ENCODE data around the gene CLCNKB.
A peak's percentile ranks its signal among the peaks of the same experiment; 100 is the strongest.
"Not testable (repeated sequence)": the region's sequence is repeated elsewhere in the genome, so short reads cannot be mapped to it uniquely, and the experiment has no call there.

CLCNKB gene

DNA sequence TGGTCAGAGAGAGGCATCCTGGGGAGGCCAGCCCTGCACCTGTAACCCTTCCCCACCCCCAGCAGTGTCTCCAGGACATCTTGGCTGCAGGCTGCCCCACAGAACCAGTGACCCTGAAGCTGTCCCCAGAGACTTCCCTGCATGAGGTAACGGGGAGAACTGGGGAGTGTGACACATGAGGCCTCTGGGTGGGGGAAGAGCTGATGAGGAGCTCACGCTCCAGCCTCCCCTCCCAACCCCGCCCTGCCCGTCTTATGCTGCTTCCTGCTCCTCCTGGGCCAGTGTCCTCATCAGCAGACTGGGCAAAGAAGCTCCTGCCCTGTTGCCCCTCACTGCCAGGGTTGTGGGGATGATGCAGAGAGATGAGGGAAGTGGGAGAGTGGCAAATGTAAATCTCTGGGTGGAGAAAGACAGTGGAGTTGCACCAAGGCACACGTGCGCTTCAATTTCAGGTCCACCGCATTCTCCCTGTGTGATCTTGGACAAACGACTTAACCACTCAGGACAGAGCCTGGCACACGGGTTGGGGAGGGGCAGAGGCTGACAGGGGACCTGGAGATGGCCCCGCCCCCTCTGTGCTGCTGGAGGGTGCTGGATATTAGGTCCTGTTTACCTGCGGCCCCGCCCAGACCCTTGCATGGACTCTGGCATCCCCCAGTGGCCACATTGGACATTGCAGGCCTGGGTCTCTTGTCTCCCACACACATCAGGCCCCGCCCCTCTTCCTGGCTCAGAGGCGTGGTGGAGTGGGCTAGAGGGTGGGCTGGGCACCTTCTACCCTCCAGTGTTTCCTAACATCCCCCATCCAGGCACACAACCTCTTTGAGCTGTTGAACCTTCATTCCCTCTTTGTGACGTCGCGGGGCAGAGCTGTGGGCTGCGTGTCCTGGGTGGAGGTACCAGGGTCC lies 12.3 kb downstream of the CLCNKB start:
- DNase-seq (ENCODE audit: low read depth in 2 of 2, low spot score in 1 of 2) = peak; percentile 53 to 73

DNA sequence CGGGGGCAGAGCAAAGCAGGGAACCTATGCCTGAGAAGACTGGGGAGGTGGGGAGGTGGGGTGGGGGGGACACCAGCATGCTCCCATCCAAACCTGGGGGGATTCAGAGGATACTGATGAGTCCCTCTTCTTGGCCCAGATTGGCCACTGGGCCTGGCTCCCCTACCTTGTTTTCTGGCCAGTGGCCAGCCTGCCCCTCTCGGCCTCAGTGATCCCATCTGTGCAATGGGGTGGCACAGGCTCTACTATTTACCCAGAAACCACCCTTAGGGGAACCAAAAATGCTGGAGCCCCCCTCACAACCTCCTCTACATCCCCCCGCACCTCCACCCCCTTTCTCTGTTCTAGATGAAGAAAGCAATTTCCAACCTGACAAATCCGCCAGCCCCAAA lies 12.9 kb downstream of the CLCNKB start:
- DNase-seq (ENCODE audit: low read depth in 2 of 2, low spot score in 1 of 2) = not testable (repeated sequence)

DNA sequence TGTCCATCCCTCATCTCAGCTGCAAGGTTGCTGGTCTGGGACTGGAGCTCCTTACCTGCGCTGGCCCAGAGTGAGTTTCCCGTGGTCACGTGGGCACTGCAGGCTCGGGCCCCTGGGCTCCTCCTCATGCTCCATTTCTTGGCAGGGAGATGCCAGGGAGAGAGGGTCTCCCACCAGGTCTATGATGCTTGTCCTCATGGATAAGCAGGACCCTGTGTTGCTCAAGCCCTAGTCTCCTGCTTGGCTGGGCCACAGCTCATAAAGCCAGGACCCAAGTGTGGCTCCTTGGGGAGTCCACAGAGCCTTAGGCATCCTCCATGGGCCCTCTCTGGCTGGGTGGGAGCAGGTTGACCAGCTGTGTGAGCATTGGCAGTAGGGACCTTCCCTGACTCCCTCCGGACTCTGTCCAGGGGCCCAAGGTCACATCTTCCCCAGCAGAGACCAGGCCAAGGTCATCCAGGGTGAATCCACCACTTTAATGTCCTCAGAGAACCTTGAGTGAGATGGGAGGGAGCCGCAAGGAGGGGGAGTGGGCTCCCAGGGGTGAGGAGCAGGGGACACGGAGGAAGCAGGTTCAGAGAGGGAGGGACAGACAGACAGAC lies 13.8 kb downstream of the CLCNKB start:
- not testable (repeated sequence) for DNase-seq (ENCODE audit: low read depth in 2 of 2, low spot score in 1 of 2)

DNA sequence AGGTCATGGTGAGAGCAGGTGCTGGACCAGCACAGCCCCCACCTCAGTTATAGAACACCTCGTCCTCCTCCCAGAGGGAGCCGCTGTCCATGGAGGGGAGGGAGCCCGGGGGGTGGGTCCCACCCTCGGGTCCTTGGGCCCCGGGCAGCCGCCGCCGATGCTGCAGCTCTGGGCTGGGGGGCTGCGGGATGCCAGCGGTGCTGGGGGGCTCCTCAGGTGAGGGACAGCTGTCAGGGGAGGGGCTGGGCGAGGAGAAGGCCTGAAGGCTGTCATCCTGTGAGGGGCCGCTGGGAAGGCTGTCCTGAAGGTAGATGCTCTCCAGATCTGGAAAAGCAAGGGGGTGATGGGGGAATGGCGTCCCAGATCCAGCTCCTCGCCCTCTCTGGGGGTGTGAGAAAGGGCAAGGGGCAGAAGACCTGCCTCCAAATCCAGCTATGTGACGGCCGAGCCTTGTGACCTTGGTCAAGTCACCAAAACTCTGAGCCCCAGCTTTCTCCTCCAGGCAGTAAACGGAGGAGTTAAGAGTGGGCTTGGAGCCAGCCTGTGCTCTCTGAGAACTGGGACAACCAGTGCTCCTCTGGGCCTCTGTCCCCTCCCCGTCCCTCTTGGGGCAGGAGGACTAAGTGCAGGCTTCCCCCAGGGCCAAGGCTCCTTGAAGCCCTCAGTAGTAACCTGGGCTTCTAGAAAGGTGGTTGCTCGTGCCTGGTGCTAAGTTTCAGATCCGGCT lies 15.0 kb downstream of the CLCNKB start:
- not testable (repeated sequence) for DNase-seq (ENCODE audit: low read depth in 2 of 2, low spot score in 1 of 2)

DNA sequence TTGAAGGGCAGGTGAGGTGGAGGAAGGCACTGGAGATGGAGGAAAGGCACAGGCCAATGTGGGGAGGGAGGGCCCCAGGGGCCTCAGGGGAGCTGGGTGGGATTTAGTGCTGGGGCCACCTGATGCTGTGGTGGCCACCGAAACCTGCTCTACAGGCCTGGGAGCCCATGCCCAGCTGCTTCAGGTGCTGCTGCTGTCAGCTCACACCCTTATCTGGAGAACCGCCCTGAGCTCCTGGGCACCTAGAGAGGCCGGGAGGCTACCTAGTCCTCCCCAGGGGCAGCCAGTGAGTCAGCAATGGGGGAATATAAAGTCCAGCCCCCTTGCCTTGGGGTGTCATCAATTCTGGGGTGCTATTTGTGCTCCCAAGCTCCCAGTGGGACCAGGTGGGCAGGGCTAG lies 17.7 kb downstream of the CLCNKB start:
- no peak for DNase-seq (ENCODE audit: low read depth in 2 of 2, low spot score in 1 of 2)

DNA sequence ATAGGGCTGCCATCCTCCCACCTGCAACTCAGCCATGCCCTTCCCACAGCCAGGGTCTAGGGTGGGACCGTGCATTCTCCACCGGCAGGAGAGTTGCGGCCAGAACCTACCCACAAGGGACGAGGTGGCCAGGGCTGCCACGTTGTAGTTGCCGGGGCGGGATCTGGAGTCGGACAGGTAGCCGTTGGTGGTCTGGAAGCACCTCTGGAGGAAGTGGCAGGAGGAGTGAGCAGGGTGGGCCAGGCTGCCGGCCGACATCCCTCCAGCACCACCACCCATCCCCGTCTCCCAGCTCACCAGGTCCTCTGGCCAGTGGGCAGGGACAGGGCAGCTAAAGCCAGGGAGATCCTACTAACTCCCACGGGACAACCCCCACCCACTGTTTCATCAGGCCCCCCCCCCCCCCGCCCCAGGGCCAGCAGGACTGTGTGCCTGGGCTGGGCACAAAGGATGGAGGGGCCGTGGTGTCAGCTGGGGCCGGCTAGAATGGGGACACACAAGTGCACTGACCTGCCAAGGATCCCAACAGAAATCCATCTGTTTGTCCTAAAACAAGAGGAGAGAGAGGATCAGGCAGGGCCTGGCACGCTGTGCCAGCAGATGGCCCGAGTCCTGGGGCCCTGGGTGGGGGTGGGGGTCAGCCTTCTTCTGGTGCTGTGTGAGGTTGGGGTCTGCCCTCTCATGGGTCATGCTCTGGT lies 18.6 kb downstream of the CLCNKB start:
- not testable (repeated sequence) for DNase-seq (ENCODE audit: low read depth in 2 of 2, low spot score in 1 of 2)

DNA sequence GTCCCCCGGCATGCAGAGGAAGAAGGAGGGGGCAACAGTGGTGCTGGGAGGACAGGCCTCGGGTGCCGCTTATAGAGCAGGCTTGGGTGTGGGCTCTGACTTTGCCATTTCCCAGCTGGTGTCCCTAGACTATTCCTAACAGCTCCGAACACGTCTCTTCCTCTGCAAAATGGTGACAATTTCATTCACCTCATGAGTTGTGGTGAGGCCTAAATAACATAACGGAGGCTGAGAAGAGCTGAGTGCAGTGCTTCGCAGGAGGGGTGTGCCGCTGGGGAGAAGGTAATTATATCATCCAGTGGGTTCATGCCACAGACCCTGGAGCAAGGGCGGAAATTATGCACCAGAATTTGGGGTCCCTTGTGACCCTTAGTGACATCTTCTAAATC lies 19.1 kb downstream of the CLCNKB start:
- not testable (repeated sequence) for DNase-seq (ENCODE audit: low read depth in 2 of 2, low spot score in 1 of 2)

DNA sequence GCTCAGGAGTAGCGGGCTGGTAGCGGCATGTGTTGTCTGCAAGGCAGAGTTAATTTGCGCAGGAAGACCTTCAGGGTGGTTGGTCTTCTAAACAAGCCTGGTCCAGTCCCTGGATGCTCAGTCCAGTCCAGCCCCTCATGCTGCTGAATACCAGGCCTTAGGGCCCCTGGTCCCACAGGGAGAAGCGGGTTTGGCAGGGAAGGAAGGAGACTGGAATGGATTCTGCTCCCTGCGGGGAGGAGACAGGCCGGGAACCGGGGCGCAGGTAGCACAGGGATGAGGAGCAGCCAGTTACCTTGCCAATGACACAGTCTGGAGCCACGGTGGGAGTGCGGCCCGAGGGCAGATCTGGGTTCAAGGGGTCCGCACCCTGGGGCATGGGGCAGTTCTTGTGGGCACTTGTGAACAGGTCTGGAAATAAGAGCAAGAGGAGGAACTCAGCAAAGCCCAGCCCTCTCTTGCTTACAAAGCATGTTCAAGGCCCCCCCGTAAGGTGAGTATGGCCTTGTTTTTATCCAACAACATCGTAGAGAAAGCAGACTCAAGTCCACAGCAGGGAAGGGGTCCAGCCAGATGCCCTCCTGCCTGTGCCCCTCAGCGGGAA lies 19.7 kb downstream of the CLCNKB start:
- no peak for DNase-seq (ENCODE audit: low read depth in 2 of 2, low spot score in 1 of 2)

DNA sequence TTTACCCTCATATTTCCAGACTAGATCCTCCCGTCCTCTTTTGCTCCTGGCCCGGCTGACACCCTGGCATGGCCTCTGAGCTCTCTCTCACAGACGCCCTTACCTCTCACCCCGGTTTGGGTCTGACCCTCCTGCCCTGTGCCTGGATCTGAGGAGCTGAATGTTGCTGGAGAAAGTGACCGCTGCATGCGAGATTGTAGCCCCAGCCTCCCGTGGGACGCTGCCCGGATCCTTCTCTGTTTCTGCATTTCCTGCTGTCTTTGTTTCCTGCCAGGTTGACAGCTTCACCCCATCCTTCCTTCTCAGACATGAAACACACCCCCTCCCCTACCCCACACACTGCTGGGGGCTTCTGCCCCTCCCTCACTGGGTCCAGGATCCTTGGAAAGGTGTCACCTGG lies 20.3 kb downstream of the CLCNKB start:
- DNase-seq (ENCODE audit: low read depth in 2 of 2, low spot score in 1 of 2) = no peak

DNA sequence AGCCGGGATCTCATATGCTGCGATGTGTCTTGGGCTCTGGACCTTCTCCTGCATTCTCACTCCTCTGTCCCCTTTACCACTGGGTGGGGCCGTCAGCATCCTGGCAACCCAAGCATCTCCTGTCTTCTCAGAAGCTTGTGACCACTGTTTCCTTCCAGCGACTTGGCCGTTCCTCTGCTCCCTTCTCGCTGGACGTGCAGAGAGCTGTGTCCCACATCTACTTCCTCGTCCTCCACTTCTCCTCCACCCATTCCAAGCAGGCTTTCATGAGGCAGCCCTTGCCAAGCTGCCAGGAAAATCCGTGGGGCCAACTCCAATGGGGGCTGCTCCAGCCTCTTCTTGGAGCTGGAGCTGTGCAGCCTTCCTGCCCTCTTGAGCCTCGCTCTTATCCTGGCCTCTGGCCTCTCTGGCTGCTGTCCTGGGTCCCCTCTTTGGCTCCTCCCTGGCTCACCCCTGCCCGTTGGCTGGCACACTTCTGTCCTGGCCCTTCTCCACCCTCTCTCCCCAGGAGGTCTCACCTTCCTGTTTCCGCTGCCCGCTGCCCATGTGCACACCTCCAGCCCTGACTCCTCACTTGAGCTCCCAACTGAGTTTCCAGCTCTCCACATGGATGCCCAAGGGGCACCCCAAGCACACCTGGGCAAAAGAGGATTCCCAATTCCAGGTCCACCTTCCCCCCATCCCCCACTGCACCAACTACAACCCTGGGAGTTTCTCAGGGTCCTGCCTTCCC lies 21.1 kb downstream of the CLCNKB start:
- no peak for DNase-seq (ENCODE audit: low read depth in 2 of 2, low spot score in 1 of 2)

DNA sequence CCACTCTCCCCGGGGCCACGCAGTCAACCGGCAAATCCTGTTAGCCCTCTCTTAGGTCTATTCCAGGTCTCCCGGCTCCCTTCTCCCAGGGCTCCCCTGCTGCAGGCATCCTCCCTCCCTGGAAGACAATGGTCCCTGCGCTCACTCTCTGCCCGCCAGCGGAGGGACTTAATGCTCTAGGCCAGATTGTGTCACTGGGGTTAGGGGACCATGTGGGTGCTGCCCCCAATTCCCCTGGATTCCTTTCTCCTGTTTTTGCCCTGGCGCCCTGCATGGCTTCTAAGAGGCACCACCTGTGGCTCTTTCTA lies 21.6 kb downstream of the CLCNKB start:
- no peak for DNase-seq (ENCODE audit: low read depth in 2 of 2, low spot score in 1 of 2)

DNA sequence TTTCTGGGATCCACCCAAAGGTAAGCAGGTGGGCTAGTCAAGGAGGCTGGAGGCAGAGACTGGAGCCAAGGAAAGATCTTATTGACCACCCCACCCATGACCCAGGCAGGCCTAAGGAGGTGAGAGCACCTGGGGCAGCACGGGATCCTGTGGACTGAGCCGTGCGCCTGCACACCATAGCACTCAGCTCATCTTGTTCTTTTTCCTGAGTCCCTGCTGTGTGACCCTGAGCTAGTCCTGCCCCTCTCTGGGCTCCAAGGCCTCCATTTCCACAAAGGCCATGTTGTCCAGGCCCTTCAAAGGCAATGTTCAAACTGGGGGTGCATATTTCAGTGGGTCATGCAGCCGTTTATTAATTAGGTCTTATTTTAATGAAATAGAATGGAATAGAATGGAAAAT lies 22.7 kb downstream of the CLCNKB start:
- DNase-seq (ENCODE audit: low read depth in 2 of 2, low spot score in 1 of 2) = no peak

DNA sequence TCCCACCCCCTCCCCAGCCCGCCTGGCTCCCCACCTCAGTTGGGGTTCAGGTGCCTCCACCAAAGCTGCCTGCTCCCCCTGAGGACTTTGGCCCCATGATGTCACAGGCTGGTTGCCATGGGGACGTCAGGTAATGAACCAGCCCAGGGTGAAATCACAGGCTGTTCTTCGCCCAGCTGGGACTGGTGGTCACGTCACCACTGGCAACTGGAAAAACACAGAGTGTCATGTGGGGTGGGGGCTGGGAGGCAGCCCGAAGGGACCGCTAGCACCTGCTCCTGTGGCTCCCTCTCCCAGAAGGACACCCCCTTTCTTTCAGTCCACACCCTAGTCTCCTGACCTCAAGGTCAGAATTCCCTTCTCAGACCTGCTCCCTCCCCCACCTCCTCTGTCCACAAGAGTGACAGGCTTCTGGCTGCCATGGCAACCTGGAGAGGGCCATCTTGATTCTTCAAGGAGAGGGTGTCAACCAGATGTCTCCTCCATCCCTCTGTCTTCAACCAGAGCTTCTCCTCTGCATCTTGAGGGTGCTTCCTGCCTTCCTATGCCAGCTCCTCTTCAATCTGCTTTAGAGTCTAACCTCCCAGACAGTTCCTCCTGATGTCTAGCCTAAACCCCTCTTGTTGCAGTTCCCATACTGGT lies 23.7 kb downstream of the CLCNKB start:
- no peak for DNase-seq (ENCODE audit: low read depth in 2 of 2, low spot score in 1 of 2)

DNA sequence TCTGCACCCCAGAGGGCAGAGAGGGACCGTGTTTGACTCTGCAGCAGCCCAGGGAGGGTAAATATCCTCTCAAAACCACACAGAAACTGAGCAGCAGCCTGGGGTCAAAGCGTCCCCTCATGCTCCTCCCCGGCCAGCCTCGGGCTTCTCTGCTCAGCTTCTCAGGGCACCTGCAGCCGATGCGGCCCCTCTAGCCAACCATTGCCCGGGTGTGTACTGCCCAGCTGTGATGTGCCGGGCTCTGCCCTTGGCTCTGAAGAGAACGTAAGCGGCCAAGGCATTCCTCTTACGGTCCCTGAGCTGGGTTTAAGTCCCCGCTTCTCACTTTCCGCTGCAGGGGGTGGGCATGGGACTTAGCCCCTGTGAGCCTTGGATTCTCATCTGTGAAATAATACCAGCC lies 24.4 kb downstream of the CLCNKB start:
- DNase-seq (ENCODE audit: low read depth in 2 of 2, low spot score in 1 of 2) = no peak

DNA sequence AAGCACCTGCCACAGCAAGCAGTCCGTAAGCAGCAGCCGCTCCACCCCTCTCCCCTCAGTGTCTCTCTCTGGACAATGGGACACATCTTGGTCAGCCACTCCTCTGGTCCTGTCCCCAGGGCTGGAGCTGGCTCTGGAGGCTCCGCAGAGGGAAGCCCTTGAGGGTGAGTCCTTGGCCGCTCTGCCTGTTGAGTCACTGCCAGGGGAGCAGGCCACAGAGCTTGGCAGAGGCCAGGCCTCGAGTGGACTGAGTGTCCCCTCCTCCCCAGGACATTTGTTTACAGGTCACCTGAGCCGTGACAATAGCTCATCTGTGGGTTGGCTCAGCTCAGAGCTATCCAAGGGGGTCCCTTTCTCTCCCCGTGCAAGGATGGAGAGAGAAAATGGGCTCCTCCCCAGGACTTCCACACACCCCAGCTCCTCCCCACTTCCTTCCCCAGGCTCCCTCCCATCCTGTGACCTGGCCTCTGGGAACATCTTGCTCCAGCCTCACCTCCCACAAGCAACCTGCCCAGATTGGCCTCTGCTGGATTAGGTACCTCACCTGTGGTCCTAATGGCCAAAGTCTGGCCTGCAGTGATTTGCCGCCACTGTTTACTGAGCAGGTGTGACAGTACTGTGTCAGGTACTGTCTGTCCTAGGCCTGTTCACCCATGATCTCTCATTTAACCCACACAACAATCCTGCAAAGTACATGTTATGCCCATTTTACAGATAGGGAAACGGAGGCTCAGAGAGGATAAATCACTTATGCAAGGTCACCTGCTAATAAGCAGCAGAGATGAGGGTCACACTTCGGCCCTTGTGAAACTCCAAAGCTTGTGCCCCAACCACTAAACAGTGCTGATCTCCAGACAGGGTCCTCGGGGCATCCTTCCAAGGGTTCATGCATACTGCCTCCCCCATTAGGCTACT lies 25.0 kb downstream of the CLCNKB start:
- no peak for DNase-seq (ENCODE audit: low read depth in 2 of 2, low spot score in 1 of 2)

DNA sequence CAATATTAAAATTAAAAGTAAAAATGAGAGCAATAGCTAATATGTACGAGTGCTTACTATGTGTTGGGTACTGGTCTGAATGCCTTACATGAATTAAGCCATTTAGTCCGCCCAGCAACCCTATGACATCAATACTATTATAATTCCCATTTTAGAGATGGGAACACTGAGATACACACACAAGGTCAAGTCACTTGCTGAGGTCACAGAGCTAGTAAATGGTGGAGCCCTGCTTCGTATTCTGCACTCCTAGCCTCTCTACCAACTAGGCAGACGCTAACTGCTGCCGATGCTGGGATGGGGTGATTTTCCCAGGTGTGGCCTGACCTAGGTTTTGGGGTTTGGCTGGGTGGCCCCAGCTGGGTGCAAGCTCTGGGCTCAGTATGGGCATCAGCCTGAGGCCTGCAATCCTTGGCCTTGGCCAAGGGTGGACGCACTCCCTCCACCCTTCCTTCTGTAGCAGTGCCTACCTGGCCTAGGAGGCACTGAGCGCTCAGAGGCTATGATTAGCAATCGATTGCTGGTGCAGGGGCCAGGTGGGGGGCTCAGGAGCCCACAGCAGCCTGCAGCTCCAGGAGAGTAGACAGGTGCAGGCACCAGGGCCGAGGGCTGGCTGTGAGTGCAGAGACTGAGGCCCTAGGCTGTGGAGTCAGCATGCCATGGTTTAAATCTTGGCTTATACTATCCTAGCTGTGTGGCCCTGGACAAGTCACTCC lies 27.2 kb downstream of the CLCNKB start:
- DNase-seq (ENCODE audit: low read depth in 2 of 2, low spot score in 1 of 2) = no peak

DNA sequence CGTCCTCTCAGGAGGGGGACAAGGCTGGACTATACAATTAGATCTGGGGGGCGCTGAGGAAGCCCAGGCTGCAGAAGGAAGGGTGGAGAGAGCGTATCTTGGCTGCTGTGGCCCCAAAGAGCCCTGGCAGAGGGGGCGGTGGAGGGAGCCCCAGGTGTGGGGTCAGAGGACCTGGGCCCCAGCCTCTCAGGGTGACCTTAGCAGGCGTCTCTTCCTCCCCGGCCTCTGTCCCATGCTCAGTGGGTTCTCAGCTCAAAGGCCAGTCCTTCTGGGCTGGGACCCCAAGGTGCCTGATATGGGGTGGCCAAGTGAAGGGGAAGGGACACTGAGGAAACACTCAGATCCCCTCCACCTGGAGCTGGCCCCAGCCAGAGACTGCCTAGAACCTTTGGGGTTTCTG lies 28.0 kb downstream of the CLCNKB start:
- DNase-seq (ENCODE audit: low read depth in 2 of 2, low spot score in 1 of 2) = no peak

DNA sequence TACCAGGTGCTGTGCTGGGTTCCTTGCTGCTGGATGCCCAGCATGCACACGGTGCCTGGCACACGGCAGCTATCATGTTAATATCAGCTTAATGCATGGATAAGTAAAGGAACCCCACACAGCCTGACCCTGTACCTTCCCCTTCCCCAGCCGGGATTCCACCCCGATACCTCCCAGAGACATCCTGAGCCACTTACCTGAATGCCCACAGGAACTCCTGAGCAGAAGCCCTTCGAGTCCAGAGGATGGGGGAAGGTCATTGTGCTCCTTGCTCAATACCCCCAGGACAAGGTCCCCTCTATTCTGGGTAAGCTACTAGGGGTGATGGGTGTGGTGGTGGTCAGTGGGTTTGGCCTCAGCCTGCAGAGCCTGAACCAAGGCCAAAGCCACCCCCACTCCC lies 28.5 kb downstream of the CLCNKB start:
- DNase-seq (ENCODE audit: low read depth in 2 of 2, low spot score in 1 of 2) = no peak

Data from stimulated activated CD8-positive, alpha-beta memory T cell treated with anti-CD3 and anti-CD28 coated beads, Interleukin-4, amount 100 ng/mL, for 1 hour (primary cell).